ENCODE data around the gene SLC16A12.

The SLC16A12 gene

GRCh38 chr10:89575031-89575430 is 39.6 kb upstream of the SLC16A12 start:
- no peaks in the 10 kb centered on the region for H3K36me3 ChIP-seq
- TF ChIP-seq CTCF (IDR thresholded peaks at IDR 0.05): no peak
- no peaks in the 10 kb centered on the region for H3K9me3 ChIP-seq
- H3K4me1 ChIP-seq (ENCODE audit: control insufficient read depth in 1 of 2, insufficient read depth in 1 of 2, low read depth in 1 of 2, low read length in 1 of 2): no peaks in the 10 kb centered on the region
- H3K27me3 ChIP-seq: no peaks in the 10 kb centered on the region
- H3K4me3 ChIP-seq (ENCODE audit: low read depth in 1 of 2, low read length in 1 of 2): no peak overlapping the region
- H3K27ac ChIP-seq: no peak overlapping the region

DNA sequence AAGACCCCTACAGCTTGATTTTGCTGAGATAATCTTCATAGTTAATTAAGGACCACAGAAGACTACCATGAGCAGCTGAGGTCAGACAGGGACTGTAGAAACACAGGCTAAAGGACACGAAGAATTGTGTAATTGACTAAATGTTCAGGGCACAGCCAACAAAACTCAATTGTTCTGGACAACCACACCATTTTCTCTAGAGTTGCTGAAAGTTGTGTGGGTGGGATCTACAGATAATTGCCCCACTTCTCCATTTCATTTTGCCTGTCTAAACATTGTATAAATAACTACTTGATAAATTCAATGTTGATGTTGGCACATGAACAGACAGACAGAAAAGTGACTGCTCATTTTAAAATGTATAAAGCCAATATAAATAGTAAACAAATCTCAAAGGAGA is 39.0 kb upstream of the SLC16A12 start:
- TF ChIP-seq CTCF (IDR thresholded peaks at IDR 0.05): no peak
- Histone ChIP-seq H3K4me1 (ENCODE audit: control insufficient read depth in 1 of 2, insufficient read depth in 1 of 2, low read depth in 1 of 2, low read length in 1 of 2) (no peaks in the 10 kb centered on the region), H3K9me3 (no peaks in the 10 kb centered on the region), H3K27ac (no peak overlapping the region), H3K4me3 (ENCODE audit: low read depth in 1 of 2, low read length in 1 of 2) (no peak overlapping the region), H3K27me3 (no peaks in the 10 kb centered on the region), H3K36me3 (no peaks in the 10 kb centered on the region)

- Histone ChIP-seq H3K36me3 (no peaks in the 10 kb centered on the region), H3K27ac (no peak overlapping the region), H3K27me3 (peaks cover 20% of the 10 kb centered on the region), H3K9me3 (no peaks in the 10 kb centered on the region), H3K4me3 (ENCODE audit: low read depth in 1 of 2, low read length in 1 of 2) (no peak overlapping the region), H3K4me1 (ENCODE audit: control insufficient read depth in 1 of 2, insufficient read depth in 1 of 2, low read depth in 1 of 2, low read length in 1 of 2) (no peaks in the 10 kb centered on the region)
- no peak for TF ChIP-seq CTCF (IDR thresholded peaks at IDR 0.05)
Observed at GRCh38 chr10:89567576-89568245, 32.3 kb upstream of the SLC16A12 start.

GRCh38 chr10:89566992-89567391 is 31.6 kb upstream of the SLC16A12 start:
- Histone ChIP-seq H3K36me3 (no peaks in the 10 kb centered on the region), H3K27ac (no peak overlapping the region), H3K27me3 (peaks cover 25% of the 10 kb centered on the region), H3K4me1 (ENCODE audit: control insufficient read depth in 1 of 2, insufficient read depth in 1 of 2, low read depth in 1 of 2, low read length in 1 of 2) (no peaks in the 10 kb centered on the region), H3K4me3 (ENCODE audit: low read depth in 1 of 2, low read length in 1 of 2) (no peak overlapping the region), H3K9me3 (no peaks in the 10 kb centered on the region)
- TF ChIP-seq CTCF (IDR thresholded peaks at IDR 0.05): no peak

DNA sequence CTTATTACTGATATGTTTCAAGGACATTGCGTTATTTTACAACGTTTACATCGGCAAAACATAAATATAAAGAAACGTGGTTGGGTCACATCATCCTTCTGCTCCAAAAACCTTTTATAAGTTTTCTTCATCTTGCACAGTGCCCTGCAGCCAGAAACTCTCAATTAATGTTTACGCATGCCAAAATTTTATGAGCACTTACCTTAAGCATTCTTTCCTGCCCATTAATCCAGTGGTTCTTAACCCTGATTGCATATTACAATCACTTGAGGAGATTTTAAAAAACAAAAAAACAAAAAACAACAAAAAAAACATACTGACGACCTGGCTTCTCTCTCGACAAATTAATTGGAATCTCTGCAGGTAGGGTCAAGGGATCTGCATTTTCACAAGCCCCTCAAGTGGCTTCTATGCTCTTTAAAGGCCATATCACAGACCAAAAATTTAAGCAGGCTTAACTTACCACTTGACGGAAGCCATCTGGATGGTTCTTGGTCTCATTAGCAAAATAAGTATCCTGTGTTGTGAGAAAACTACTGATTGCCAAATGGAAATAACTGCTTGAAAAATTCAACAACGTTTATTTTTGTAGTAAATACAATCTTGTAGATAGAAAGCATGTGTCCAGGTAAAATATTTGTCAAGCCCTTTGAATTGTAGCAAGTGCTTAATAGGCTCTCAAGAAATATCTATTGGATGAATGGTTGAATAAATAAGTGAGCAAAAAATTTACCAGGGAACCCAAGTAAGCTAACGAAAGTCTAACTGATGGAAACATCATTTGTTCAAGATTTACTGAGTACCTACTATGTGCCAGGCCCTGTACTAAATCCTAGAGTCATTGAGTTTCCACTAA is 30.9 kb upstream of the SLC16A12 start:
- H3K36me3 ChIP-seq: no peaks in the 10 kb centered on the region
- H3K9me3 ChIP-seq: no peaks in the 10 kb centered on the region
- no peak overlapping the region for H3K27ac ChIP-seq
- H3K4me3 ChIP-seq (ENCODE audit: low read depth in 1 of 2, low read length in 1 of 2): no peak overlapping the region
- TF ChIP-seq CTCF (IDR thresholded peaks at IDR 0.05): no peak
- peaks cover 26% of the 10 kb centered on the region for H3K27me3 ChIP-seq
- no peaks in the 10 kb centered on the region for H3K4me1 ChIP-seq (ENCODE audit: control insufficient read depth in 1 of 2, insufficient read depth in 1 of 2, low read depth in 1 of 2, low read length in 1 of 2)
